Retinal pigment epithelial cell (primary cell): ENCODE data around the gene C2orf81.
A peak's percentile ranks its signal among the peaks of the same experiment; 100 is the strongest.

Experiments
- DNase-seq: peaks from one replicate; pipeline ENCODE4 v3.0.0-alpha.2; 2010; ENCODE audit warnings: low read depth
- H3K4me3 ChIP-seq: 2 replicates; pipeline ENCODE4 v1.5.1; 2011; ENCODE audit warnings: mild to moderate bottlenecking, low read length, control low read depth, moderate library complexity
- CTCF ChIP-seq: conservative IDR thresholded peaks from 2 replicates; pipeline ENCODE4 v1.5.1; 2011; ENCODE audit warnings: low read depth, low read length, control low read depth, inconsistent platforms

Gene C2orf81

GRCh38 chr2:74373221-74373676 is 48.2 kb downstream of the C2orf81 start:
- no peak for TF ChIP-seq CTCF
- H3K4me3 ChIP-seq, result peak overlapping the region; percentile 79
- no peak for DNase-seq

GRCh38 chr2:74372674-74373073 is 48.7 kb downstream of the C2orf81 start:
- TF ChIP-seq CTCF, result no peak
- no peak for DNase-seq
- H3K4me3 ChIP-seq, result peak overlapping the region; percentile 11

- TF ChIP-seq CTCF, result no peak
- DNase-seq, result no peak
- no peak overlapping the region for H3K4me3 ChIP-seq
Measured at GRCh38 chr2:74371421-74371820, 50.0 kb downstream of the C2orf81 start.

GRCh38 chr2:74369976-74370375 is 51.4 kb downstream of the C2orf81 start:
- no peak for DNase-seq
- TF ChIP-seq CTCF, result no peak
- no peak overlapping the region for H3K4me3 ChIP-seq

- DNase-seq, result no peak
- no peak overlapping the region for H3K4me3 ChIP-seq
- no peak for TF ChIP-seq CTCF
Measured at GRCh38 chr2:74368499-74368898, 52.9 kb downstream of the C2orf81 start.

- DNase-seq, result no peak
- TF ChIP-seq CTCF, result no peak
- H3K4me3 ChIP-seq, result no peak overlapping the region
Measured at GRCh38 chr2:74367789-74368188, 53.6 kb downstream of the C2orf81 start.

GRCh38 chr2:74366036-74366435 is 55.4 kb downstream of the C2orf81 start:
- TF ChIP-seq CTCF, result no peak
- no peak for DNase-seq

More at GRCh38 chr2:74366036-74366435, 55.4 kb downstream of the C2orf81 start:
- H3K4me3 ChIP-seq, result no peak overlapping the region
